Fibroblast of lung (primary cell): ENCODE measurements around the gene APC.

ENCODE experiments used
- EZH2 ChIP-seq: IDR thresholded peaks from 2 replicates; pipeline ENCODE4 v1.5.1; 2012; ENCODE audit warnings: low read length, control low read depth, mild to moderate bottlenecking; ENCODE audit errors: missing control alignments
- TF ChIP-seq, protein P1 (sequence below), 2 donors: IDR thresholded peaks in 1 of 2; conservative IDR thresholded peaks in 1 of 2; 1 replicate in 1 of 2; 2 replicates in 1 of 2; pipeline ENCODE4 v1.5.1; 2011 to 2012; ENCODE audit warnings: low read length in 2 of 2, control low read depth in 1 of 2, inconsistent platforms in 1 of 2, low read depth in 1 of 2, mild to moderate bottlenecking in 1 of 2

GRCh38 chr5:112795944-112796678 is 58.4 kb downstream of the APC start:
- TF ChIP-seq, protein P1, sequence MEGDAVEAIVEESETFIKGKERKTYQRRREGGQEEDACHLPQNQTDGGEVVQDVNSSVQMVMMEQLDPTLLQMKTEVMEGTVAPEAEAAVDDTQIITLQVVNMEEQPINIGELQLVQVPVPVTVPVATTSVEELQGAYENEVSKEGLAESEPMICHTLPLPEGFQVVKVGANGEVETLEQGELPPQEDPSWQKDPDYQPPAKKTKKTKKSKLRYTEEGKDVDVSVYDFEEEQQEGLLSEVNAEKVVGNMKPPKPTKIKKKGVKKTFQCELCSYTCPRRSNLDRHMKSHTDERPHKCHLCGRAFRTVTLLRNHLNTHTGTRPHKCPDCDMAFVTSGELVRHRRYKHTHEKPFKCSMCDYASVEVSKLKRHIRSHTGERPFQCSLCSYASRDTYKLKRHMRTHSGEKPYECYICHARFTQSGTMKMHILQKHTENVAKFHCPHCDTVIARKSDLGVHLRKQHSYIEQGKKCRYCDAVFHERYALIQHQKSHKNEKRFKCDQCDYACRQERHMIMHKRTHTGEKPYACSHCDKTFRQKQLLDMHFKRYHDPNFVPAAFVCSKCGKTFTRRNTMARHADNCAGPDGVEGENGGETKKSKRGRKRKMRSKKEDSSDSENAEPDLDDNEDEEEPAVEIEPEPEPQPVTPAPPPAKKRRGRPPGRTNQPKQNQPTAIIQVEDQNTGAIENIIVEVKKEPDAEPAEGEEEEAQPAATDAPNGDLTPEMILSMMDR (conservative IDR thresholded peaks at IDR 0.05 in 1 of 2, IDR thresholded peaks at IDR 0.05 in 1 of 2; ENCODE audit: low read depth in 1 of 2, low read length in 2 of 2): no peak
- no peak for TF ChIP-seq EZH2
